ENCODE data around the gene NELL1.

DNA sequence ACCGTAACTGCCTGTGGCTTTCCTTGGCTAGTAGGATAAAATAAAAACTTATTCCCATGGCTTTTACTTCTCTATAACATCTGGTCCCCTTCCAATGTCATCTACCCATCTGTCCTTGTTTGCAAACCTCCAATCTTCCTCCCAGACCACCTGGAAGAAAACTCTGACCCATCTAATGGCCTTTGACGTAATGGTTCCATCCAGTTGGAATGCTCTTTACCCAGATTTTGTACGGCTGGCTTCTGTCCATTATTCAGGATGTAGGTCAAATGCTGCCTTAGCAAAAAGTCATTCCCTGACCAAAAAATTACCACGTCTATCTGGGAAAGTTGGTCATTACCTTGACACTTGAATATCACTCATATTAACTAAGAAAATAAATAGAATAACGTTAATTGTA lies 945.6 kb downstream of the NELL1 start:
- no peak for TF ChIP-seq HOXB13 (CRISPR knock-in tag; IDR thresholded peaks at IDR 0.05; ENCODE audit: low read depth)
- TF ChIP-seq, protein P1, sequence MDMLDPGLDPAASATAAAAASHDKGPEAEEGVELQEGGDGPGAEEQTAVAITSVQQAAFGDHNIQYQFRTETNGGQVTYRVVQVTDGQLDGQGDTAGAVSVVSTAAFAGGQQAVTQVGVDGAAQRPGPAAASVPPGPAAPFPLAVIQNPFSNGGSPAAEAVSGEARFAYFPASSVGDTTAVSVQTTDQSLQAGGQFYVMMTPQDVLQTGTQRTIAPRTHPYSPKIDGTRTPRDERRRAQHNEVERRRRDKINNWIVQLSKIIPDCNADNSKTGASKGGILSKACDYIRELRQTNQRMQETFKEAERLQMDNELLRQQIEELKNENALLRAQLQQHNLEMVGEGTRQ (IDR thresholded peaks at IDR 0.05): no peak
- TF ChIP-seq, protein P2, sequence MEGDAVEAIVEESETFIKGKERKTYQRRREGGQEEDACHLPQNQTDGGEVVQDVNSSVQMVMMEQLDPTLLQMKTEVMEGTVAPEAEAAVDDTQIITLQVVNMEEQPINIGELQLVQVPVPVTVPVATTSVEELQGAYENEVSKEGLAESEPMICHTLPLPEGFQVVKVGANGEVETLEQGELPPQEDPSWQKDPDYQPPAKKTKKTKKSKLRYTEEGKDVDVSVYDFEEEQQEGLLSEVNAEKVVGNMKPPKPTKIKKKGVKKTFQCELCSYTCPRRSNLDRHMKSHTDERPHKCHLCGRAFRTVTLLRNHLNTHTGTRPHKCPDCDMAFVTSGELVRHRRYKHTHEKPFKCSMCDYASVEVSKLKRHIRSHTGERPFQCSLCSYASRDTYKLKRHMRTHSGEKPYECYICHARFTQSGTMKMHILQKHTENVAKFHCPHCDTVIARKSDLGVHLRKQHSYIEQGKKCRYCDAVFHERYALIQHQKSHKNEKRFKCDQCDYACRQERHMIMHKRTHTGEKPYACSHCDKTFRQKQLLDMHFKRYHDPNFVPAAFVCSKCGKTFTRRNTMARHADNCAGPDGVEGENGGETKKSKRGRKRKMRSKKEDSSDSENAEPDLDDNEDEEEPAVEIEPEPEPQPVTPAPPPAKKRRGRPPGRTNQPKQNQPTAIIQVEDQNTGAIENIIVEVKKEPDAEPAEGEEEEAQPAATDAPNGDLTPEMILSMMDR (IDR thresholded peaks at IDR 0.05): no peak
- TF ChIP-seq POLR2A (IDR thresholded peaks at IDR 0.05; ENCODE audit: low read length): no peak
- TF ChIP-seq, protein P3, sequence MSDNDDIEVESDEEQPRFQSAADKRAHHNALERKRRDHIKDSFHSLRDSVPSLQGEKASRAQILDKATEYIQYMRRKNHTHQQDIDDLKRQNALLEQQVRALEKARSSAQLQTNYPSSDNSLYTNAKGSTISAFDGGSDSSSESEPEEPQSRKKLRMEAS (IDR thresholded peaks at IDR 0.05): no peak
- TF ChIP-seq HOXA7 (CRISPR knock-in tag; IDR thresholded peaks at IDR 0.05): no peak
- no peak for TF ChIP-seq RNF2 (IDR thresholded peaks at IDR 0.05; ENCODE audit: borderline replicate concordance, low read depth)
- TF ChIP-seq SMC3 (IDR thresholded peaks at IDR 0.05): no peak
- TF ChIP-seq RAD21 (conservative IDR thresholded peaks at IDR 0.05 in 1 of 2, IDR thresholded peaks at IDR 0.05 in 1 of 2): no peak
- TF ChIP-seq FOSL2 (IDR thresholded peaks at IDR 0.05): no peak
- TF ChIP-seq FOSL2 (CRISPR knock-in tag; IDR thresholded peaks at IDR 0.05): no peak
- no peak for TF ChIP-seq CBX8 (IDR thresholded peaks at IDR 0.05)
- TF ChIP-seq EP300 (IDR thresholded peaks at IDR 0.05): no peak
- no peak for TF ChIP-seq CEBPB (IDR thresholded peaks at IDR 0.05)

All from A549 (cell line).